ENCODE data around the gene CTPS1.
A peak's percentile ranks its signal among the peaks of the same experiment; 100 is the strongest.

Gene CTPS1

DNA sequence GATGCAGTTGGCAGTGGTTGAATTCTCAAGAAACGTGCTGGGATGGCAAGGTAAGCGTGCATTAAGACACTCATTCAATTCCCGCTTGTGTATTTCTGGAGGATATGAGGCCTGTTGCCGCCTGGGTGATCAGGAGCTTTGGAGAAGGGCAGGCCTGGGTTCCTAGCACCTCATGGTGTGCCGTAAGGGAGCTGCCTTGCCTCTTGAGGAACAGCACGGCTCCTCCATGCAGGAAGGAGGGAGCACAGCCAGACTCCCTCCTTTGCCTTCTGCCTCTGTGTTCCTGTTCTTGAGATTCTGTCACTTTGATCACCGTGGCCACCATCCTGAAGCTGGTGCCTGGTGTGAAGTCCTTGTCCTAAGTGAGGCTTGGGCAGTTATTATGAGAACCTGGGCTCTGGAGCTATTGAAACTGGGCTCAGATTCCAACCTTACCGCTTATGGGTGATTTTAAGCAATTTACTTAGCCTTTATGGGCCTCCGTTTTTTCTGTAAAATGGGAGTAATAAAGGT is 23.7 kb downstream of the CTPS1 start:
- TF ChIP-seq, protein P1, sequence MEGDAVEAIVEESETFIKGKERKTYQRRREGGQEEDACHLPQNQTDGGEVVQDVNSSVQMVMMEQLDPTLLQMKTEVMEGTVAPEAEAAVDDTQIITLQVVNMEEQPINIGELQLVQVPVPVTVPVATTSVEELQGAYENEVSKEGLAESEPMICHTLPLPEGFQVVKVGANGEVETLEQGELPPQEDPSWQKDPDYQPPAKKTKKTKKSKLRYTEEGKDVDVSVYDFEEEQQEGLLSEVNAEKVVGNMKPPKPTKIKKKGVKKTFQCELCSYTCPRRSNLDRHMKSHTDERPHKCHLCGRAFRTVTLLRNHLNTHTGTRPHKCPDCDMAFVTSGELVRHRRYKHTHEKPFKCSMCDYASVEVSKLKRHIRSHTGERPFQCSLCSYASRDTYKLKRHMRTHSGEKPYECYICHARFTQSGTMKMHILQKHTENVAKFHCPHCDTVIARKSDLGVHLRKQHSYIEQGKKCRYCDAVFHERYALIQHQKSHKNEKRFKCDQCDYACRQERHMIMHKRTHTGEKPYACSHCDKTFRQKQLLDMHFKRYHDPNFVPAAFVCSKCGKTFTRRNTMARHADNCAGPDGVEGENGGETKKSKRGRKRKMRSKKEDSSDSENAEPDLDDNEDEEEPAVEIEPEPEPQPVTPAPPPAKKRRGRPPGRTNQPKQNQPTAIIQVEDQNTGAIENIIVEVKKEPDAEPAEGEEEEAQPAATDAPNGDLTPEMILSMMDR (IDR thresholded peaks at IDR 0.05; ENCODE audit: extremely low read depth, insufficient read depth, missing control alignments), result no peak
- DNase-seq (ENCODE audit: low spot score), result no peak
- in situ Hi-C loops (cut with MboI; ENCODE audit: low pct_unique_long_range_greater_than_20kb, low sequenced_read_pairs, unreplicated experiment), result no loop called here

DNA sequence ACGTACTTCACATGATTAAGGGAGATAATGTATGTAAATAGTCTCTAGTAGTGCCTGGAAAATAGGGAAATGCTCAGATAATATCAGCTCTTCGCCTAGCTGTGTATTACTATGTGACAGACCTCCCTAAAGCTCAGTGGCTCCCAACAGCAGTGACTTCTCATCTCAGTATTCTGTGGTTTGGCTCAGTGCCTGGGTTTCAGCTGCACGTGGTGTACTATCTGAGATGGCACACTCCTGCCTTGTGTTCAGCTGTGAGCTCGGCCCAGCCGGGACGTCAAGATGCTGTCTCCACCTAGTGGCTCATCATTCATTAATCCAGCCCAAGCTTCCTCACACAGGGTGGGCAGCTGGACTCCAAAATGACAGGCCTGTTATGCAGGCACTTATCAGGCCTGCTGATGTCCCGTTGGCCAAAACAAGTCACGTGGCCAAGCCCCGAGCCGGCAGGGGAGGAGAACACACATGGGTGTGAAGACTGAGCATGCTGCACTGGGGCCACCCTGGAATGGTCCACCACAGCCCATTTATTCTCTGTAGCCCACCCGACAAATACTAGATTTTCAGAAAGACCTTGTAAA is 24.2 kb downstream of the CTPS1 start:
- DNase-seq (ENCODE audit: low spot score), result peak; percentile 86
- TF ChIP-seq, protein P1 (IDR thresholded peaks at IDR 0.05; ENCODE audit: extremely low read depth, insufficient read depth, missing control alignments), result peak; percentile 66
- in situ Hi-C loops (cut with MboI; ENCODE audit: low pct_unique_long_range_greater_than_20kb, low sequenced_read_pairs, unreplicated experiment), result no loop called here

DNA sequence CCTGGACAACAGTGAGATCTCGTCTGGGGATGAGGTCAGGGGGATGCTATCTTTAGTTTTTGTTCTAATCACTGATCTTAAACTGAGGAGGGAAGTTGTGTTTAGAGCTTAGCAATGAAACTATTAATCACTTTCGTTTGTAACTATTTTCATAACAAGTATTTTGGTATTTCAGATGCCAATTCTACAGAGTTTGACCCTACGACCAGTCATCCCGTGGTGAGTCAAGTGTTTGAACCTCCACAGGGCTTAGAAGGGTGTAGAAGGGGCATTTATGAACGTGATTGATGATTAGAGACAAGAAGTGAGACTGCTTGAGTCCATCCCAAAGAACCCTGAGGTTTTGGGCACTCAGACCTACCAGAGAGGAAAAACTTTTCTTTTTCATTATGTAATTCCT is 26.4 kb downstream of the CTPS1 start:
- in situ Hi-C loops (cut with MboI; ENCODE audit: low pct_unique_long_range_greater_than_20kb, low sequenced_read_pairs, unreplicated experiment), result no loop called here
- TF ChIP-seq, protein P1 (IDR thresholded peaks at IDR 0.05; ENCODE audit: extremely low read depth, insufficient read depth, missing control alignments), result no peak
- DNase-seq (ENCODE audit: low spot score), result no peak

DNA sequence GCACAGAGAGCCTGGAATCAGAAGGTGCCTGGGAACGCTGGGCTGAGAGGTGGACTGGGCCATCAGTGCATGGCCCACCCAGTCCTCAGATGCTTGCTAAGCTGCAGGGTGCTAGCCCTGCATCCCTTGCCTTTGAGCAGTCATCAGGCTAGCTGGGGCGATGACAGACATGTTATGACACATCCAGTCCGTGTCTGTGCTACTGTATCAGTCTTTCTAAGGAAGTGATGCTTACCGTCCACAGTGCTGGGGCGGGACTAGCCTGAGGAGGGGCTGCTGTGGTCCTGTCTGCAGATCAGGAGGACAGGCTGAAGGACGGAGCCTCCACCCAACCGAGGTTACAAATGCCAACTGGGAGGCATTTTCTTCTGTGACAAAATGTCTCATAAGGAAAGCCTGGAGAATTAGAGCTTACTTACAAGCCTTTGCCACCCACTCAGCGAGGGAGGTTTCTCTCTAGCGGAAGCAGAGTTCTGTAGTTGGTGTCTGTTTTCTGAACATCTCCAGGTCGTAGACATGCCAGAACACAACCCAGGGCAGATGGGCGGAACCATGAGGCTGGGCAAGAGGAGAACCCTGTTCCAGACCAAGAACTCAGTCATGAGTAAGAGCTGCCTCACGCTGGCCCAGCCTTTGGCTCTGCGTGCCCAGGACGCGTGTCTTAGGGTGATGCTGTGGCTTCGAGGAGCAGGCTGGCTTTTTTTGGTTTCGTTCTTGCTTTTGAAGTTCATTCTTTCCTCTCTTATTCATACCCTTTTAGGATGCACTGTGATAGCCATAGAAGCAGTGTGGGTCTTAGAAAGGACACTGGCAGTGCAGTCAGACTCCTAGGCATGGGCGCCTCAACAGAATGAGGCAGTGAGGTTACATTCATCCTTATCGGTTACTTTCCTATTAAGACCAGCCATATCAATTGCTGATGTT is 27.7 kb downstream of the CTPS1 start:
- TF ChIP-seq, protein P1 (IDR thresholded peaks at IDR 0.05; ENCODE audit: extremely low read depth, insufficient read depth, missing control alignments), result no peak
- in situ Hi-C loops (cut with MboI; ENCODE audit: low pct_unique_long_range_greater_than_20kb, low sequenced_read_pairs, unreplicated experiment), result no loop called here
- DNase-seq (ENCODE audit: low spot score), result no peak

DNA sequence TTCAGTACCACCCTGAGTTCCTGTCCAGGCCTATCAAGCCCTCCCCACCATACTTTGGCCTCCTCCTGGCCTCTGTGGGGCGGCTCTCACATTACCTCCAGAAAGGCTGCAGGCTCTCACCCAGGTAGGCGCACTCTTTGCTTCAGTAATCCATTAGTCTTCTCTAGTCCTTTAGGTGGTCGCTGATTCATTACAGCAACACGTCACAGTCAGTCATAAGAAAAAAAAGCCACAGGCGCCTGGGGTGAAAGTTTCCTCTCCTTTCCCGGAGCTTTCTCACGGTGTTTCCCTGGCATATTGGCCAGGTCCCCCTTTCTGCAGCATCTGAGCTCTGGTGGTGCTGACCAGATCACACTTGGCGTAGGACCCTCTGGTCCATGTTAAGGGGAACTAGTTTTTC is 30.0 kb downstream of the CTPS1 start:
- in situ Hi-C loops (cut with MboI; ENCODE audit: low pct_unique_long_range_greater_than_20kb, low sequenced_read_pairs, unreplicated experiment), result no loop called here
- TF ChIP-seq, protein P1 (IDR thresholded peaks at IDR 0.05; ENCODE audit: extremely low read depth, insufficient read depth, missing control alignments), result no peak
- DNase-seq (ENCODE audit: low spot score), result no peak

DNA sequence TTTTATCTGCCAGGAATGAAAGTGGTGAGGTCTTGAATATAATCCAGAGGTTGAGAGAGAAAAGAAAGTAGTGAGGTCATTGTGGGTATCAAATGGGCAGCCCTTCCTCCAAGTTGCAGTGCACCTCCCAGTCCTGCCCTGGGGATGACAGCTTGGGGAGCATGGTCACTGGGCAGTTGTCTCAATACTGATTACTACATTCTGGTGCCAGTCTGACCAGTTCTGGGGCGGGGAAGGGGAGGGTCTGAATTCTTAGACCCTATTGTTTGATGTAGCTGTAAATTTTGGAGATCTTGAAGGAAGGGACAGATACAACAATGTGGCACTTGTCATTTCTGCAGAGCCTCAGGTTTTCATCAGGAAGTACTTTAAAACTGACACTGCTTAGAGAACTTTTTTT is 30.8 kb downstream of the CTPS1 start:
- in situ Hi-C loops (cut with MboI; ENCODE audit: low pct_unique_long_range_greater_than_20kb, low sequenced_read_pairs, unreplicated experiment), result no loop called here
- TF ChIP-seq, protein P1 (IDR thresholded peaks at IDR 0.05; ENCODE audit: extremely low read depth, insufficient read depth, missing control alignments), result no peak
- no peak for DNase-seq (ENCODE audit: low spot score)

Data from GM13977 (cell line).